GM21423 (cell line): ENCODE data around the gene MRTFB.

ENCODE experiments used
- ATAC-seq: cut with Tn5 transposase; IDR thresholded peaks from one replicate; pipeline ENCODE4 v1.9.1; 2021; ENCODE audit warnings: mild to moderate bottlenecking, moderate library complexity; ENCODE audit not compliant: unreplicated experiment

Gene MRTFB

DNA sequence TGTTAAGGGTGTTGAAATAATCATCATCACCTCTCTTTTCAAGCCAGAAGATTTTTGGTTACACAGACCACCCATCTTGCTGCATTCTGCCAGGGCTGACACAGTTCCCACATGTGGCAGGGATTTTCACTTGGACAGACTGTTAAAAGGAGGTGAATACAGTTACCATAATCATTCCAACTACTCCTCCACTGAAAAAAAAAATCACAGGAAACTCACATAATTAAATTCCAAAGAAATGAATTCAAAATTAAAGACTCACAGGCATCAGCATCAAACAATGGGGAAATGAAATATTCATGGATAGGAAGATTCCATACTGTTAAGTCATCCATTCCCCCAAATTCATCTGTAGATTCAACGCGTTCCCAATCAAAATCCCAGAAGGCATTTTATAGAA lies 209.4 kb downstream of the MRTFB start:
- ATAC-seq = no peak

DNA sequence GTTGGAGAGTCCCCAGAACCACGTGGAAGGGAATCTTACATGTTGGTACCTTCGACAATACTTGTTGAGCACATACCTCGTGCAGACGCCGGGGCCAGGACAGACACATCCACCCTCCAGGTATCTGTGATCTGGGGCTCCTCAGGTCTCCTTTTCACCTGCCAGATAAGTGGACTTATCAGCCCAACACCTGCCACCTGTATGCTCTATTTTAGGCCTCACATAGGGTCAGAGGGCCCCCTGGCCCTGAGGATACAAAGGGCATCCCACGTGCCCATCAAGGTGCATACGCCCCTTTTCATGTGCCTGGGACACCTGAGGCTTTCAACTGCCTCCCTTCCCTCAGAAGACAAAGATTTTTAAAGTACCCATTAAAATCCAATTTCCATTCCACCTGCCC lies 212.7 kb downstream of the MRTFB start:
- no peak for ATAC-seq

DNA sequence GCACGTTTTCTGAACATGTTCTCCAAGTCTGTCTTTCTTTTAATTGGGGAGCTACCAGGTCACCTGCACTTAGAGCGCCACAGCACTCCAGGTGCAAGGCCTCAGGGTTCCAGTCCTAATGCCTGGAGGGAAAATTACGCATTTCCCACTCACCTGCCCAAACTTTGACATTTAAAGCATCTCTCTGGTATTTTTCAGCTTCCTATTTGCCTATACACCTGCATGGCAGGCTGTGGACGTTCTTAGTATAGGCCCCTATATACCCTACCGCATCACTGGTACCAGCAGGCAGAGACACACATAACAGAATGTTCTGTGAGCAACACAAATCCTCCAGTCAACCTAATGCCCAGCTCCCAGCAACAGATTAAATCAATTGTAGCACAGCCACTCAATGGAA lies 213.3 kb downstream of the MRTFB start:
- ATAC-seq = no peak

DNA sequence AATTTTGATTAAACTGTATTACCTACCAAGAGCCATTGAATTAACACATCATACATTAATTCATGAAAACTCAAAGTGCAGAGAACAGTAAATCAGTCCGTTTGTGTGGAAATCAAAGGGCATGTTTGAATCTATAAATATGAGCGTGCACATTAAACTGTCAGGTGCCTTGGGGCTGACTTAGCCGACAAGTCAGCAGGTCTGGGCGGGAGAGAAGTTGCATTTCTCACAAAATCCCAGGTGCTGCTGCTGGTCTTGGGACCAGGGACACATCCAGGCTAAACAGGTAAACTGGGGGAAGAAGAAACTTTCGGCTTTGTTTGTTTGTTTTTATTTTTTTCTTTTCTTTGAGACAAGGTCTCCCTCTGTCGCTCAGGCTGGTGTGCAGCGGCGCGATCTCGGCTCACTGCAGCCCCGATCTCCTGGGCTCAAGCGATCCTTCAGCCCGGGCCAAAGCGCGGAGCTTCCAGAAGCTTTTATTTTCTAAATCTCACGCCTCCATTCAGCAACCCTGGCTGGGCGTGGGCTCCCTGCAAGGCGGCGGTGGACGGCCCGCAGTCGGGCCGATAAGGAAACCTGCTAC lies 213.9 kb downstream of the MRTFB start:
- ATAC-seq = peak; percentile 31

DNA sequence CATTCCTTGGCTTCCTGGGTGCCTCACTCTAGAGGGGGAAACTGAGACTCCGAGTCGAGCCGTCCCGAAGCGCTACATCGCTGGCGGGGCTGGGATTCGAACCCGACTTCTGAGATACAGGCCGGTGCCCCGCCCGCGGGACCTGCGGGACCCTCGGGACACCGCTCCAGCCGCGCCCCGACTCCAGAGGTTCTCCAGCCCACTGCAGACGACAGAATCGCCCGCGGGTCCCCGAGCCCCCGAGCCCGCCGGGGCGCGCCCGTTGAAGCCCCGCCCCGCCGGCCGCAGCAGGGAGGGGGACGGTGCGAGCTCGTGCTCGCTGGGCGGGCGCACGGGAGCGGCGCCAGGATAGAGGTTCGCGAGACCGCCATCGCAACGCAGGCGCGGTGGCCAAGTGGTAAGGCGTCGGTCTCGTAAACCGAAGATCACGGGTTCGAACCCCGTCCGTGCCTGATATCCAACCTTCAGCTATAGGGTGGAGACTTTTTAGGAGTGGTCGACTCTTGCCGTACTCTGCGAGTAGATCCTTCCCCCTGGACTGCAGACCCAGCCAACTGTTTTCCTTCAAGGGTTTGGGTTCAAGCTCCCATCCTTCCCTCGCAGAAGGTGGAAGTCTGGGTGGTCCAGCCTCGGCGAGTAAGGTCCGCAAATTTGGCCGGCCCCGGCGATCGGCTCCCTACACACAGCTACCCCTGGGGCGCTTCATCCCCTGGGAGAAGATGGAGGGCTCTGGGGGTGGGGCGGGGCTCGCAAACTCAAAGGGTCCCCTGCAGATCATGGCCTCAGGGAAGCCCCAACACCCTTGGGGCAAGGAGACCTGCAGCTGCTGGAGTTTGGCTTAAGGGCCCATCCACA lies 214.6 kb downstream of the MRTFB start:
- ATAC-seq = peak; percentile 83

DNA sequence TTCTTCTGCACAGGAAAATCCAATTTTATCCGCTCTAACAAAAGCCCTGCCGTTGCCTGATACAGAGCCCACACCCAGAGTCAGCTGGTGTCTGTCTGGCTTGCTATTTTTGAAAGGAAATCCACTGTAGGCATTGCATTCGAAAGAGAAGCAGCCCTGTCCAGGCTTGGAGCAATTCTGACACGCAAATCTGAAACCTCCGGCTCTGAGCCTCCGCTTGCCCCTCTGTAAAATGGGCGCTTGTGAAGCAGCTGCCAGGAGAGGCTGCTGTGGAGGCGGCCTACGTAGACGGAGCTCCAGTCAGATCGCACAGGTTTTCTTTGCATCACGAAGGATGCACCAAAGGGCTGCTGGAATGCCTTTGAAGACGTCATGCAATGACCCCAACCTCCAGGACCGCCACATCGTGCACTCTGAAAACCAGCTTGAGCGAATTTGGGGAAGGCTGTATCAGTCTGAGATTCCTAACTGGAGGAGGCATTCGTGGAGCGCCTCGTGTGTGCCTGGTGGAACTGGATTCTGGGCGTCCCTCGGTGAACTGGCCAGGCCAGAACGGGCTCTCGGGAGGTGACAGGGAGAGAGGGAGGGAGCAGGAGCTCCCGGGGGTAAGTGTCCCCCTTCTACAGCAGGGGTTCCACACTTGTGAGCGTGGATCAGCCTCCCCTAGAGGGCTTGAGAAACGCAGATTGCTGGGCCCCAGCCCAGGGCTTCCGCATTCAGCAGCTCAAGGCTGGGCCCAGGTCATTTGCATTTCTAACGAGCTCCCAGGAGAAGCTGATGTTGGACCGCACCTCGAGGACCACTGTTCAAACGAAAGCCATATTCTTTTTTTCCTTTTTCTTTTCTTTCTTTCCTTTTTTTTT lies 215.5 kb downstream of the MRTFB start:
- ATAC-seq = no peak

DNA sequence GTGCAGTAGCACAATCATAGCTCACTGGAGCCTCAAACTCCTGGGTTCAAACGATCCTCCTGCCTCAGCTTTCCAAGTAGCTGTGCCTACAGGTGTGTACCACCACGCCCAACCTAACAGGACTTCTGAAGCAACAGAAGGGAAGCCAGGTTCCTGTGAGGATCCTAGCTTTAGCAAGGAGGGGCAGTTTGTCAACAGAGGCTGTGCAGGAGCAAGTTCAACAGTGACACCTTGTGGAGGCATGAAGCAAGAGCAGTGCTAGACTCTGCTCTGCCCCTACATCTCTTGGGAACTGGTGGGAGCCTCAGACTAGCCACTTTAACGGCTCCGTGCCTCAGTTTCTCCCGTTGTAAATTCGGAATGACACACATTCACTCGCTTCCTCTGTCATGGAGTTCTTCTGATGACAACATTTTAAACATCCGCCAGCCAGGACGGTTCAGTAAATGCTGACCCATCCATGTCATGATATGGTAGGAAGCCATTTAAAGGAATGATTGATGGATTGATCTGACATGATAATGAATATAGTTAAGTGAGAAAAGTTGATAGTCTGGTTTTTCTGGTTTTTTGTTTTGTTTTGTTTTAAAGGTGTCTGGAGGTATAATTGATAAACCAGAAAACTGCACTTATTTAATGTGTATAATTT lies 218.7 kb downstream of the MRTFB start:
- no peak for ATAC-seq

DNA sequence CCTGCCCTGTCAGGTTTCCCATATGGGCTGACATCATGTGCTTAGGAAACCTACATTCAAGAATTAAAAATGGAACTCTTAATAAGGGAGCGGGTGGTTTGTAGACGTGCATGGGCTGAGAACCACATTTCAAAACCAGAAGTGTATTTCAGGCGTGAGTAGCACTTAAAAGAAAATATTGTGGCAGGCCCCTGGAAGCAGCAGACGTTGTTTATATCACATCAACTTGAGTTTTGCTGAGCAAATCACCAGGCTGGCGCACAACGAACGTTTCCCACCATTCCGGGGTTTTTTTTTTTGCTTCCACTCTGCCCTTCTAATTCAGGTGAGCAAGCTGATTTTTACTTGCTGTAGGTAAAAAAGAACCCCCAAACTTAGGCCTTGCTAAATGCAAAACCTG lies 220.2 kb downstream of the MRTFB start:
- no peak for ATAC-seq

DNA sequence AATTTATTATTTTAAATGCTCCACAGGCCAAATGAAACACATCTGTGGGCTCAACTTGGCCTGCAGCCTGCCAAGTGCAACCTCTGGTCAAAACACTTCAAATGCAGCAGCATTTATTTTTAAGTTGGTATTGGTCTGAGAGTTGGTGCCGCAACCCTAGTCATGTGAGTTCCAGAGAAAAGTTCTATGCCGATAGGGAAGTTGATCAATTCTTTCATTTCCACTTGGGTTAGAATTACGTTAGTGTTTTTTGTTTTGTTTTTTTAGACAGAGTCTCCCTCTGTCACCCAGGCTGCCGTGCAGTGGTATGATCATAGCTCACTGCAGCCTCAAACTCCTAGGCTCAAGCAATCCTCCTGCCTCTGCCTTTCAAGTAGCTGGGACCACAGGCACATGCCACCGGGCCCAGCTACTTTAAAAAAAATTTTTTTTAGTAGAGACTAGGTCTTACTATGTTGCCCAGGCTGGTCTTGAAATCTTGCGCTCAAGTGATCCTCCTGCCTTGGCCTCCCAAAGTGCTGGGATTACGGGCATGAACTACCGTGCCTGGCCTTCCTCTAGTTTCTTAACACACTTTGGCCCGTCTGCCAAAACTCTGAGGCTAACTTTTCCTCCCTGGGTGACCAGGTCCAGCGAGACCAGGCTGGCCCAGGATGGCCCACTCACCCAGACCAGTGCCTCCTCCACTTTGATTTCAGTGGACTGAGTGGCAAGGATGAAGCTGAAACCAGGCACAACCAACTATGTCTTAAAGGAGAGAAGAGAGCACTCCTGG lies 221.1 kb downstream of the MRTFB start:
- no peak for ATAC-seq

DNA sequence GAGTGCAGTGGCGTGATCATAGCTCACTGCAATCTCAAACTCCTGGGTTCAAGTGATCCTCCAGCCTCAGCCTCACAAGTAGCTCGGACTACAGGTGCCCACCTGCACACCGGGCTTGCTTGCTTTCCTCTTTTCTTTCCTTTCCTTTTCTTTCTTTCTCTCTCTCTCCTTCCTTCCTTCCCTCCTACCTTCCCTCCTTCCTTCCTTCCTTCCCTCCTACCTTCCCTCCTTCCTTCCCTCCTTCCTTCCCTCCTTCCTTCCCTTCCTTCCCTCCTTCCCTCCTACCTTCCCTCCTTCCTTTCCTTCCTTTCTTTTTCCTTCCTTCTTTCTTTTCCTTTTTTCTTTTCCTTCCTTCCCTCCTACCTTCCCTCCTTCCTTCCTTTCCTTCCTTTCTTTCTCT lies 225.5 kb downstream of the MRTFB start:
- no peak for ATAC-seq

DNA sequence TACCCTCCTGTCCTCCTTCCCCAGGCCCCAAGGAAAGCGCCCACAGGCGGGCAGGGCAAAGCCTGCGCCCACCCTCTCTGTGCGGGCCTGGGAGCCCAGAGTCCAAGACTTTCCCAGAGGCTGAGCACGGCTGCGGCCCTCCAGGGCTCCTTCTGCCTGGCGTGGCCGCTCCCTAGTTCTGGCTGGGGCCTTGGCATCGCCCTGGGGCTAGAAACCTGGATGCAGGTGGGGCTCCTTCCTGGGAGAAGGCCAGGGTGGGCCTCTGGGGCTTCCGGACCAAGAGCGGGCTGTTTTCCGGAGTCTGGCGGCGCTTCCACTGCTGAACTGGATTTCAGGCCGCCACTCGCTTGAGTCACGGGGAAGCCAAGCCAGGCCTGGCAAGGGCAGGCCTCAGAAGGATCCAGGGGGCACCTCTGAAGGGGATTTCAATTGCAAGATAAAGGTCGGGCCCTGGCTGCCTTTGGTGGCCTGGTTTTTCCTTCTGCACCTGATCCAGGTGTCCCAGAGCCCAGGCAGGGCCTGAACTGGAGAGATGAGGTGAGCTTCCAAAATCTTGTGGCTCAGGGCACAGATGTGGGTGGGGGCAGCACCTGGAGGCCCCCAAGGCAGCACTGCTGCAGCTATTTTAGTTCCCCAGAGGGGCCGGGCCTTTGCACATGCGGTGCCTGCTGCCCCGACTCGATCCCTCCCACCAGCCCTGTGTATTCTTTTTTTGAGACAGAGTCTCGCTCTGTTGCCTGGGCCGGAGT lies 227.4 kb downstream of the MRTFB start:
- no peak for ATAC-seq

DNA sequence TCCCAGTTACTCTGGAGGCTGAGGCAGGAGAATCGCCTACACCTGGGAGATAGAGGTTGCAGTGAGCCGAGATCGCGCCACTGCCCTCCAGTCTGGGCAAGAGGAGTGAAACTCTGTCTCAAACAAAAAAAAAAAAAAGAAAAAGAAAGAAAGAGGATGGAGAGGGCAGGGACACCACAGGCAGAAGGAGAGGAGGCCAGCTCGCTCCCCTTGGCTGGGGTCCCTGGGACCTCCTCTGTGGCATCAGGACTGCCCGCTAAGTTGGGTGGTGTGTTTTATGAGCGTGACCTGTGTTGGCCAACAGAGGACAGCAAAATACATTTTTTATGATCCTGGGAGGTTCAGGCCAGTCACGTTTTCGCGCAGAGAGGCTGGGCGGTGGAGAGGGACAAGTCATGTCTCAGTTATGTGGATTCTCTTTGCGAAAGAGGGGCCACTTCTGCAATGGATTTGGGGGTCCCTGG lies 229.6 kb downstream of the MRTFB start:
- ATAC-seq = peak; percentile 37

DNA sequence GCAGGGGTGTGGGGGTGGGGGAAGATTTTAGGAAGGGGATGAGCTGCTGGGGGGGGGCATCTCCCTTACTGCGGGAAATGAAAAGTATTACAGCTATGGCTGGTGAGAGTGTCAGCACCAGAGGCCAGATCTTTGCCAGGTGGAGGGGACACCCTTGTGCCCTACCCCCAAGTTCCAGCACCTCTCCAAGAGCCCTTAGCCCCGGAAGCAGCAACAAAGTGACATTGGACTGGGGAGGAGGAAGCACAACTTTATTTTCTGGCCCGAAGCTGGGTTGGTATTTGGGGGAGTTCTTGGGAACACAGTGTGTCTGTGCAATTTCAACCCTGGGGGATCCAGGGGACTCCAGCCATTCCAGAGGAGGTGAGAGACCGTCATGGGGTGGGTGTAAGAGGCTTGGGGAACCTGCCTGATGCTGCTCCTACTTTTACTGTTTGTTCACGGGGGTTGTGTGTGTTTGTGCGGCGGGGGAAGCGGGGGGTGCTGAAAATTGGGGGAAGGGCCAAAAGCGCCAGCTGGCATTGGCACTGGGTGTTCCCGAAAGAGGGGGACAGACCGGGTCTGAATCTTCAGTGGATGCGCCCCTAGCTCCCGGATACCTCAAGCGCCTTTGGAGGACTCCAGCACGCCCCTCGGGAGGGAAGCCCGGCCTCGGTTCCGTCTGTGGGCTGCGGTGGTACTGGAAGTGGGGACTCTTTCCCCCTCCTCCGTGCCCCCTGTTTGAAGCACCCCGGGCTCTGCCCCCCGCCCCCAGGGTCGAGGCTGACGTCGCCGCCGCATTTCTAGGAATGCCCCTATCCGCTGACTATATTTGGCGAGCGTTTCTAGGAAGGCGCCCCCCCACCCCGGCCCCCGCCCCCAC lies 230.3 kb downstream of the MRTFB start:
- no peak for ATAC-seq

DNA sequence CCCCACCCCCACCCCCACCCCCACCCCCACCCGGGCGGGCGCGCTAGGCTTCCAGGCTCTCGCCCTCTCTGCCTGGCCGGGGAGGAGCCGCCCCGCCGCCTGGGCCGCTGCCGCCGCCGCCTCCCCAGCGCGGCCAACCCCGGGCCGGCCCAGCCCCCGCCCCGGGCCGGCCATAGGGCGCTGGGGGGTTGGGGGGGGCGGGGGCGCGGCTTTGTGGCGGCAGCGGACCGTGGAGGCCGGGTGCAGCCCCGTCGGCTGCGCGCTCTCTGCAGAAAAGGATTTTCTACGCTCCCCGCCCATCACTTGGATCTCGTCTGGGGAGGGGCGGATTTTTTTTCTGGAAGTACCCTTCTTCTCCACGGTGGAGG lies 230.9 kb downstream of the MRTFB start:
- ATAC-seq = peak; percentile 77

DNA sequence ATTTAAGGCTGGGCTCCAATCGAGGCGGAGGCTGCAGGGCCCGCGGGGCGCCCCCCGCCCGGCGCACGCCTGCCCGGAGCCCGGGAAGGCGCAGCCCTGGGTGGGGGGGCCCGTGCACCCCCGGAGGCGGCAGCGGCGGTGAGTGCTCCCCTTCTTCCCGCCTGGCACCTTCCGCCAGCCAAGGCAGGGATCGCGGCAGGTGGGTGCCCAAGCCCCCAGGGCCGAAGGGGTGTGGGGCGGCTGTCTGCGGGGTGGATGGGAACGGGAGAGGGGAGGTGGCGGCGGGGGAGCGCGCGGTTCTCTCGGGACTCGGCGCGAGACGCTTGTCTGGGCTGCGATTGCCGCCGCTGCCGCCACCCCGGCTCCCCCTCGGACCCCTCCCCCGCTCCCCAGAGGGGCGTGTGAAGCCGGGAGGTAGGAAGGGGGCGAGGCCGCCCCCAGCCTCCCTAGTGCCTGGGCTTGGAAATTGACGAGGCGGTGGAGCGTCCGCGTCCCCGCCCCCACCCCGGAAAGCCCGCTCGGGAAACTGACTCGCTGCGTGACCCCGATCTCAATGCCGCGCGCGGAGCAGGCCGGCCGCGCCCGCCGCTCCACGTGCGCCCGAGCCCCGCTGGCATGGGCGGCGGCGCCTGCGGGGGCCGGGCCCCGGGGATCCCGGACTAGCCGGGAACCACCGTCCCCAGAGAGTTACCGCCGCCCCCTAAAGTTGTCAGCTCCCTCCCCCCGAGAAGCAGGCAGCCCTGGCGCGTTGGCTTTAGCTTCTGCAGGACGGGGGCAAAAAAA lies 231.5 kb downstream of the MRTFB start:
- ATAC-seq = peak; percentile 25

DNA sequence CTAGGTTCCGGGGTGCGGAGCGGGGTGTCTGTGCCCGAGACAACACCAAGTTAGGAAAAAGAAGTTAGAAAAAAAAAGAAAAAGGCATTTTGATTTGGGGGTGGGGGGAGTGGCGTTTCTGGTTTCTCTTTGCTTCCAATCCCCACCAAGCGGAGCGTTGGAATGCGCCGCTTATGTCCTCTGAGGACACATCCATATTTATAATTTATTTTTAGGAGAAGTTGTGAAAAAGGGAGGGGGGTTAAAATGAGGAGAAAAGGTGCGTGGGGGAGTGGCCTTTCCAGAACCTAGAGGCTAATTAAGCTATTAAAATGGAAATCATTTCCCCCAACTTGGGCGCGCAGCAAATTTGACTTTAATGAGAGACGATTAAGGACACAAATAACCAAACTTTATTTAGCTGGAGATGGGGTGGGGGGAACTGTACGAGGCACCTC lies 232.1 kb downstream of the MRTFB start:
- ATAC-seq = no peak

DNA sequence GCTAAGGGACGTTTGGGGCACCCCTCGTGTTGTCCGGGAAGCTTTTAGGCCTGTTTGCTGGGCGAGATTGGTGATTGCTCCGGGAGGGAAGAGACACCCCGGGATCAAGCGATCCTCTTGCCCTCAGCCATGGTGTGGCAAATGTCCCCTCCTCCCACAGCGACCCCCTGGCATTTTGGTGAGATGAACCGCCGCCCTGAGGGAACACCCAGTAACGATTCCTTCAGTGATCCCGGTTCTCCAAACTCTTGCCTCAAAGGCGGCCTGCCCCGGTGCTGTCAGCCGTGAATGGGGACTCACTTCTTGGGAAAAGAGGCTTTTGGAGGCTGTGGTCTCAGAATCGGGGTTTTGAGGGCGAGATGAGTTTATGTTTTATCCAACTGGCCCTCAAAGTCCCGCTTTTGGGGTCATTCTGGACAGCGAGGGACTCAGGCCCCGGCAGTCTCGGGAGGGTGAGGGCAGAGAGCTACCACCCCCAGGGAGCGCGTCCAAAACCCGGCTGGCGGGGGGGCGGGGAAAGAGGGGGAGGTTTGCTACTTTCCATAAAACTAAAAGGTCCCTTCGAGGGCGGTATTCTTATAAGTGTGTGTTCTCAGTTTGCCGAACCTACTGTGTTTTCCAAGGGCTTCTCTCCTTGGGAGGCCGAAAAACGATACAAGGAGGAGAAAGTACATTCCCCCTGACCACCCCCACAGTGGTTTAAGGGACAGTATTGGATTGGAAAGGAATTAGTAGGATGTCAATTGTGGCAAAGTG lies 232.7 kb downstream of the MRTFB start:
- no peak for ATAC-seq
